Retinal pigment epithelial cell (primary cell): ENCODE data around the gene KRTAP25-1.

ENCODE experiments used
- DNase-seq: peaks from one replicate; pipeline ENCODE4 v3.0.0-alpha.2; 2010; ENCODE audit warnings: low read depth
- H3K4me3 ChIP-seq: 2 replicates; pipeline ENCODE4 v1.5.1; 2011; ENCODE audit warnings: mild to moderate bottlenecking, low read length, control low read depth, moderate library complexity
- TF ChIP-seq, protein P1 (sequence below): conservative IDR thresholded peaks from 2 replicates; pipeline ENCODE4 v1.5.1; 2011; ENCODE audit warnings: low read depth, low read length, control low read depth, inconsistent platforms

Gene KRTAP25-1

DNA sequence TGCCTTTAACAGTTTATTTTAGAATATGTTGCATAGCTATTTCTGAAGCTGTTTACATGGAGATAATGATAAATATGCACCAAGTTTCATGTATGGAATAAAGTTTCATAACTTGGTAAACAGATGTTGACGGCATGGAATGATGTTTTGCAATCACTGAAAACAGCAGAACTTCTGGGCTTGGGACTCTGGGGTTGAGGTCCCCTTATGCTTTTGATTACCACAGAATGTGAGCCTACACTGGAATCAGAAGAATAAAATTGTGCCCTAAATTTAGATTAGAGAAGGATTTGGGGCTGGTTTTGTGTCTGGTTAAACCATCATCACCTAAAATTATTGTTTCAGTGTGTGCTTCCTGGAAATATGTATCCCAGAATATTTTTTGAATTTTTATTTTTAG is 17.7 kb downstream of the KRTAP25-1 start:
- DNase-seq: no peak
- H3K4me3 ChIP-seq: no peak overlapping the region
- TF ChIP-seq, protein P1, sequence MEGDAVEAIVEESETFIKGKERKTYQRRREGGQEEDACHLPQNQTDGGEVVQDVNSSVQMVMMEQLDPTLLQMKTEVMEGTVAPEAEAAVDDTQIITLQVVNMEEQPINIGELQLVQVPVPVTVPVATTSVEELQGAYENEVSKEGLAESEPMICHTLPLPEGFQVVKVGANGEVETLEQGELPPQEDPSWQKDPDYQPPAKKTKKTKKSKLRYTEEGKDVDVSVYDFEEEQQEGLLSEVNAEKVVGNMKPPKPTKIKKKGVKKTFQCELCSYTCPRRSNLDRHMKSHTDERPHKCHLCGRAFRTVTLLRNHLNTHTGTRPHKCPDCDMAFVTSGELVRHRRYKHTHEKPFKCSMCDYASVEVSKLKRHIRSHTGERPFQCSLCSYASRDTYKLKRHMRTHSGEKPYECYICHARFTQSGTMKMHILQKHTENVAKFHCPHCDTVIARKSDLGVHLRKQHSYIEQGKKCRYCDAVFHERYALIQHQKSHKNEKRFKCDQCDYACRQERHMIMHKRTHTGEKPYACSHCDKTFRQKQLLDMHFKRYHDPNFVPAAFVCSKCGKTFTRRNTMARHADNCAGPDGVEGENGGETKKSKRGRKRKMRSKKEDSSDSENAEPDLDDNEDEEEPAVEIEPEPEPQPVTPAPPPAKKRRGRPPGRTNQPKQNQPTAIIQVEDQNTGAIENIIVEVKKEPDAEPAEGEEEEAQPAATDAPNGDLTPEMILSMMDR: no peak

GRCh38 chr21:30271156-30271555 is 18.2 kb downstream of the KRTAP25-1 start:
- TF ChIP-seq, protein P1: no peak
- no peak overlapping the region for H3K4me3 ChIP-seq
- DNase-seq: no peak

DNA sequence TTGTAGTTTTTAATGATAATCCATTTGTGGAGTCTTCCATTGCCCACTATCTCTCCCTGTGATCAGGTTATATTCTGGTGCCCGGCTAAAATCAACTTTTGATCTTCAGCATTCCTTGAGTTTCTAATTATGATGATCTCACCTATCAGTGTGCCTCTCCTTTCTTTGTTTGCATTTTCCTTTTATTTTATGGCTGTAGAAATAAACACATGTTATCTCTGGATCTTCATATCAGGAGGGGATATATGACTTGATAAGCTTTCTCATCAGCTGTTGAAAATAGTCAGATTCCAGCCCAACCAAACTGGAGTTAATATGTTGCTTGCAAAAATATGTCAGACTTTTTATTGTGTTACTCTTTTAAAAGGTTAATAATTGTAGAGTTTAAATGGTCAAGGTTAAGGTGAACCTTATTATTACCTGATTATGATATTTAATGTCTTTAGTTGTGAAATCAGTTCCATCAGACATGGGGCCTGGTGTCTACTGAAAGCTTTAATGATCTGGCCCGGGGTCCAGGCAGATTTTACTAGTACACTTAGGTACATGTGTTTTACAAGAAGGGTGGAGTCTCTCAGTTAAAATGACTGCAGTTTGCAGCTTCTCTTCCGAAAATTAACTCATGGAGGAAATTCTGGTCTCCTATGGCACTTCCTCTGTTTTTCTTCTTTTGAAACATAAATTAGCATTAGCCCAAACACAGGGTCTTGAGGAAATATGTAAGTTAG is 19.3 kb downstream of the KRTAP25-1 start:
- TF ChIP-seq, protein P1: no peak
- no peak overlapping the region for H3K4me3 ChIP-seq

GRCh38 chr21:30268608-30269197 is 20.6 kb downstream of the KRTAP25-1 start:
- H3K4me3 ChIP-seq: no peak overlapping the region
- no peak for DNase-seq
- TF ChIP-seq, protein P1: no peak

More for the DNA sequence above, 19.3 kb downstream of the KRTAP25-1 start:
- no peak for DNase-seq

GRCh38 chr21:30257773-30258172 is 31.5 kb downstream of the KRTAP25-1 start:
- no peak overlapping the region for H3K4me3 ChIP-seq
- no peak for DNase-seq
- TF ChIP-seq, protein P1: peak; percentile 8

DNA sequence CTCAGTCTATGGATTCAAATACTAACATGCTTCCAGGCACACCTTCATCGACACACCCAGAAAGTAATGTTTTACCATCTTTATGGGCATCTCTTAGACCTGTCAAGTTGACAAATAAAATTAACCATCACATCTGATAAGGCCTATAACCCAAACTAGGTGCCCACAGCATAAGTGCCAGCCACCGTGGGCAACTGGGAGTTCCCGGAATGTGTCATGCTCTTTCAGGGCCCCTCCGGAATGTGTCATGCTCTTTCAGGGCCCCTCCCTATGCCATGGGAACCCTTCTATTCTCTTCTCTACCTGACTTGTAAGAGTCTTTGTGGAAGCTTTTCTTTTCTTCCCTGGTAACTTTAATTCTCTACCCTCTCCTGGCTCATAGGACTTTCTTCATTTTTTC is 33.2 kb downstream of the KRTAP25-1 start:
- DNase-seq: no peak
- TF ChIP-seq, protein P1: no peak
- no peak overlapping the region for H3K4me3 ChIP-seq

DNA sequence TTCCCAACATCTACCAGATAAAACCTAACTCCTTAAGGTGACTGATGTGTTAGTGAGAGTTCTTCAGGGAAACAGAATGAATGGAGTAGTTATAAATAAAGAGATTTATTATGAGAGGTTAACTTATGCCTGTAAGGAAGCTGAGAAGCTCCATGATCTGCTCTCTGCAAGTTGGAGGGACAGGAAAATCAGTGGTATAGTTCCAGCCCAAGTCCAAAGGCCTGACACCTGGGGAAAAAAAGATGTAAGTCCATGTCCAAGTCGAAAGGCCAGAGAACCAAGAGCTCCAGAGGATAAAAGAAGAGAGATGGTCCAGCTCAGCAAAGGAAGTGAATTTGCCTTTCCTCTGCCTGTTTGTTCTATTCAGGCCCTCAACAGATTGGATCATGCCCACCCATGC is 33.6 kb downstream of the KRTAP25-1 start:
- no peak overlapping the region for H3K4me3 ChIP-seq
- DNase-seq: no peak
- TF ChIP-seq, protein P1: no peak
